Left colon (tissue), 2 donors: ENCODE data around the gene ATRAID. TPM values are rescaled to one million over a fixed set of nuclear protein-coding genes. Genes with fewer than 3 reads are reported as not detected.

Experiments
- ATAC-seq: fragments of 200-7000 bp; cut with Tn5 transposase; one replicate; pipeline ENCODE4 v1.9.1; 2020; ENCODE audit warnings: mild to moderate bottlenecking, moderate library complexity
- DNase-seq, 2 donors: peaks; one replicate each; pipeline ENCODE4 v3.0.0-alpha.2; 2020
- intact Hi-C, 2 donors: fragments of 100-400 bp; cut with DNase I in 1 of 2; cut with micrococcal nuclease in 1 of 2; formaldehyde crosslinking; loops; one replicate each; pipeline versions ENCODE4 v1.11.2 to v1.14.0; 2022; cut with DNase I, micrococcal nuclease
- total RNA-seq, 2 donors: library from RNA; stranded (reverse); fragmentation: NEBNext Ultra II Directional; extraction: Animal tissue kit (Norgen Biotek cat#: 25700); gene quantifications; one replicate each; pipeline ENCODE4 v1.2.1, GENCODE V29; 2021
- donor health status: DM: no; HTN: no; CAD: no.
- donor health status: DM: yes; HTN: yes; CAD: no.

The ATRAID gene
- total RNA-seq, 2 donors from 2014 or later: 75.3 to 98.2 TPM

- intact Hi-C loops: no loop called here
- DNase-seq: no peak
Measured at GRCh38 chr2:27242614-27242951, 30.7 kb downstream of the ATRAID start.

DNA sequence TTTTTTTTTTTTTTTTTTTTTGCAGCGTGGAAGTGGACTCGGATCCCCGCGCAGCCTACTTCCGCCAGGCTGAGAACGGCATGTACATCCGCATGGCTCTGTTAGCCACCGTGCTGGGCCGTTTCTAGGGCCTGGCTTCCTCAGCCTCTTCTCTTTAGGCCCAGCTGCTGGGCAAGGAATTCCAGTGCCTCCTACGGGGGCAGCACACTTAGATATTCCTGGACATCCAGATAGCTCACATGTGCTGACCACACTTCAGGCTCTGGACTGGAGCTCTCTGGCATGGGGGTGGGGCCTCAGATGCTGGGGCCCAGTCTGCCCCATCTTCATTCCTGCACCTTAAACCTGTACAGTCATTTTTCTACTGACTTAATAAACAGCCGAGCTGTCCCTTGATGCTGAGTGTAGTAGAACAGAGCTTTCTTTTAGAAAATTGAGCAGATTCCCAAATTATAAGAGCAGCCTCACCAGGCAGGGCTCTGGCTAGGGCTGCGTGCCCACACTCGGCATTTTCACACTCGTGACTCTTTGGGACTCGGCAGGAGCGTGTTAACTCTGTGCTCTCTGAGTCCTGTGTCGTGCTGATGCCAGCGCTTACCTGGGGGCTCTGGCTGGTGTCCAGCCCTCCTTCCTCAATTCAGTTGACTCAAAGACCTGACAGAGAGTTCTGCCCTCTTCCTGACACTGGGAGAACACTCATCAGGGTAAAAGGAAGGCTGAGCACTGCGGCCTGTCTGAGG, 31.7 kb downstream of the ATRAID start:
- intact Hi-C loops: no loop called here
- no peak for ATAC-seq

More at GRCh38 chr2:27242614-27242951, 30.7 kb downstream of the ATRAID start:
- no peak for ATAC-seq

DNA sequence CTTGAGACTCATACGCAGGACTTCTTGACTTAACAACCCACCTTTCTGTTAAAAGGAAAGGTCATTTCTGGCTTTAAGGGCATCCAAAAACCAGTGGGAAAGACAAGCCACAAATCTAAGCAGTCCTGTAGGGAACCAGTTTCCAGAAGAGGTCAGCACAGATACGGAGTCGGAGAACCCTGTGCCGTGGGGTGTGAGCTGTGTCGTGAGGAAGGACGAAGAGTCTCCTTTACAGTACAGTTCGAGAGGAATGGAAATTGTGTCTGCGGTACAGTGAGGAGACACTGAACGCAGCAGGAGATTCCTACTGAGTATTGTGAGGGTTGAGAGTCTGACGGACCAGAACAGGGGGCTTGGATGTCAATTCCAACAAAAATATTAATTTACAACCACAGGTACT, 33.3 kb downstream of the ATRAID start:
- ATAC-seq: no peak
- DNase-seq: no peak
- intact Hi-C loops: no loop called here

More for the DNA sequence above, 31.7 kb downstream of the ATRAID start:
- DNase-seq: no peak

- ATAC-seq (no peak), DNase-seq (no peak)
- intact Hi-C loops: no loop called here
Measured at GRCh38 chr2:27245626-27246025, 33.8 kb downstream of the ATRAID start.

DNA sequence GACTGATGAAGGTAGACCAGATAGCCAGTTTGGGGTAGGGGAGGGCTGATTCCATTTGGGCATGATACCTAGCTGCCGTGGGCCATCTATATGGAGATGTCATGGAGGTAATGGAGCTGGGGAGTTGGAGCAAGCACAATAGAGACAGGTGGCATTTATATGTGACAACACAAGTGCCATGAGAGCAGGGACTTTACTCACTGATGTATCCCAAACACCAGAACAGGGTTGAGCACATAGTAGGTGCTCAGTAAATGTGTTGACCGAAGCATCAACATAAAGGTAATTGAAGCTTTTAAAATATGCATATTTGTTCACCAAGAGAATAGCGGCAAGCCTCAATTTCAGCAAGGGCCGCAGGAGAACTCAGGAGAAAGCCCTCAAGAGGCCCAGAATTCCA, 36.1 kb downstream of the ATRAID start:
- no peak for ATAC-seq
- DNase-seq: no peak
- intact Hi-C loops: no loop called here

DNA sequence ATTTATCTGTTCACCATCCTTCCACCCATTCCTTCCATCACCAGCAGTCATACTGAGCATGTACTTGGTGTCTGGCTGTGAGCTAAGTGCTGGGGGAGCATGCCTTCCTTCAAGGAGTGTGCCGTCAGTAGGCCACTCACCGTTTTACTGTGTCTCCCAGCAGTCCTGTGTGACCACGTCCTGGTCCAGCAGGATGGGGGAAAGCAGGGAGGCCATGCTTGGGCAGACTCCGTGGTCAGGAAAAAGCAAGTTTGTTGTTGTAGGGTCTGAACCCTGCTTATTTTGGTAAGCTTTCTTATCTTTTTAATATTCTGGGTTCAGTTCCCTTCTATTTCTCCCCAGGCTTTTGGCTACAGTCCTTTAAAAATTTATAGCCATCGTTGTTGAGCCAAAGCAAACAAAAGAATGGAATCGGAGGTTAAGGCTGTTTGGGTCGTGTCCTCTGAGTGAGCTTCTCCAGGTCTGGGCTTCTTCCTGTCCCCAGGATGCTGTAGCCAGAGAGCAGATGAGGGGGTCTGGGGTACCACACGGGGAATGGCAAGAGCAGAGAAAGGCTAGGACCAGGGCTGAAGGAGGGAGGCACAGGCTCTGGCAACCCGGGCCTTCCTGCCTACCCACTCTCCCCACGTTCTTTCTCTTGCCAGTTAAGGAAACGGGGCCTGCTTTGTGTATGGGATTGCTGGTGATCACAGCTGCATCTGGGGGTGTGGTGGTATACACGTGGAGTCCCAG, 37.5 kb downstream of the ATRAID start:
- DNase-seq: no peak
- intact Hi-C loops: no loop called here
- ATAC-seq: no peak

GRCh38 chr2:27249891-27250651, 38.2 kb downstream of the ATRAID start:
- DNase-seq (peak in 1 of 2 donors; percentile 49), ATAC-seq (peak; percentile 86)
- intact Hi-C loops: no loop called here

DNA sequence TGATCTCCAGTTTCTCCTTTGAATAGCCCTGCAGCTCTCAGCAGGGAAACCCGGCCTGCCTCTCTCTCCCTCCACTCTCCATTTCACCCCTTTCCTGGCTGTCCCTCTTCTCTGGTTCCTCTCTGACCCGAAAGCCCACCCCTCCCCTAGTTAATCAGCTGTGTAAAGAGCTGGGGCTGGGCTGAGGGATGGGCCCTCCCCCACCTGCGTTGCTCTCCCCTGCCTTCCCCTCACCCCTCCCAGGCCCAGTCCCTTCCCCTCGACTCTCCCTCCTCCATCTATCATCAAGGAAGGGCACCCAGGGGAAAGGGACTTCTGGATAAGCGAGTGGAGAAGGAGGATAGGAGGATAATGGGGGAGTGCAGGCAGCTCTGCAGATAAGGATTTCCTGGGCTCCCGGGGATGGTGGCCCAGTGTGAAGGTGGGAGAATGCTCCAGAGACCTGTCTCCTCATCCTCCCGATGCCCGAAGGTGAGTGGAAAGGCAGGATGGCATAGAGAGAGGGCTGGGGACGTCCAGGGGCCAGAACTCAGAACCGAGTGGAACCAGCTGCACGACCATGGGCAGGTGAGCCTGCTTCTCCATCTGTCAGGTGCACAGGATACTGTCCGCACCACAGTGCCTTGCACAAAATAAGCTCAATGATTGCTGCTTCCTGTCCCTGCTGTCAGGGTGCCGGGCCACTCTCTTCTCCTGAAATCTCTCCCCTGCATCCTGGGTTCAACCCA, 39.0 kb downstream of the ATRAID start:
- DNase-seq (no peak), ATAC-seq (no peak)
- intact Hi-C loops: no loop called here

DNA sequence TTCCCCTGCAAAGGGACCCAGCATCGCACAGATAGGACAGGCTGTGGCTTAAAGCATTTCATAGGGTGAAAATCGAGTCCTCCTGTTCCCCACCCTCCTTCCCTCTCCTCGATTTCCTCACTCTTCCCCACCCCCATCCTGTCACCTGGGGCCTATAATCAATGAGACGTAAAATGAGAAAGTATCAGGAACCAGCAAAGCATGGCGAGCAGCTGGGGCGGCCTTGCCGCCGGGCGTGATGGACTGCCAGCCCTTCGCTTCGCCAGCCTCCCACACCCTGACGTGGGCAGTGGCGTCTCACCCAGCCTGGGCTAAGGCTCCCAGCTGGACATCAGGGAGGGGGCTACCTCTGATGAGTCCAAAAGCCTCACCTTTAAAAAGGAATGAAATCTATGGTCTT, 39.9 kb downstream of the ATRAID start:
- DNase-seq: no peak
- intact Hi-C loops: no loop called here
- ATAC-seq: no peak

- DNase-seq: no peak
- intact Hi-C loops: no loop called here
- no peak for ATAC-seq
Measured at GRCh38 chr2:27255187-27255586, 43.3 kb downstream of the ATRAID start.

DNA sequence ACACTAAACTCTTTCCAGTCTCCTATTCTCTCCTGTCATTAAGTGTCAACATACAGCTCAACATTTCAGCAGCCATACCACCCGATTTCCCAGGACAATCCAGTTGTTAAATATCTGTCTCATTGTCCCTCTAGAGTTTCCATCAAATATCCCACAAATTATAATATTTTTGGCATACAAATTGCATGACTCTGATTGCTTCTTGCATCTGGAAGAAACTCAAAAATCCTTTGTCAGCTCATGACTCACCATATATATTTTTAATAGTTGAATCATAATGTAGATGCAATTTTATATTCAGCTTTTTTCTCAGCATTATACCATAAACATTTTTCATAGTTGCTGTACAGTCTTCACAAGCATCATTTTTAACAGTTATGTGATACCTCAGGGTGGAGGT, 43.8 kb downstream of the ATRAID start:
- no peak for DNase-seq
- intact Hi-C loops: no loop called here
- no peak for ATAC-seq

DNA sequence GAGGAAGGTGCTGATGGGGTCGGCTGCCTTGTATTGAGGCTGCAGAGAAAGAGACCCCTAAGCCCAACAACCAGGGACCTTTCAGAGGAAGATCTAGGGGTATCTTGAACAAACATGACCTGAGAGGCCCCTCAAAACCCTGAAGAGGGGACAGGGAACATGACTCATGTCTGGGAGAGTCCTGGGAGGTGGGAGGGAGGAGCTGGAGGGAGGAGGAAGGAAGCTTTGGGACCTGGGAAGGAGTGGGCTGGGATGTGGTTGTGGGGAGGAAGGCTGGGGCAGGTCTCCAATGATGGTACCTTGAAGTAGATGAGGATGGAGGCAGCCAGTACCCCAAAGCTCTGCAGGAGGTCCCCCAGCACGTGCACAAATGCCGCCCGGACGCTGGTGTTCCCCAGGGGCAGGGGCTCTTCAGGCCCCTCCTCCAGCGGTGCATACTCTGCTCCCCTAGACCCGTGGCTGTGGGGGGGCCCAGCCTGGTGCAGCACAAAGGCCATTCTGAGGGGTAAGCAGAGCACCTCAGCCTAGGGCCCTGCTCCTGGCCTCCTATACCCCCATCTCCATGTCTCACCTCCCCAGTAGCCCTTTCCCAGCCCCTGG, 45.1 kb downstream of the ATRAID start:
- intact Hi-C loops: no loop called here
- ATAC-seq: no peak
- no peak for DNase-seq

DNA sequence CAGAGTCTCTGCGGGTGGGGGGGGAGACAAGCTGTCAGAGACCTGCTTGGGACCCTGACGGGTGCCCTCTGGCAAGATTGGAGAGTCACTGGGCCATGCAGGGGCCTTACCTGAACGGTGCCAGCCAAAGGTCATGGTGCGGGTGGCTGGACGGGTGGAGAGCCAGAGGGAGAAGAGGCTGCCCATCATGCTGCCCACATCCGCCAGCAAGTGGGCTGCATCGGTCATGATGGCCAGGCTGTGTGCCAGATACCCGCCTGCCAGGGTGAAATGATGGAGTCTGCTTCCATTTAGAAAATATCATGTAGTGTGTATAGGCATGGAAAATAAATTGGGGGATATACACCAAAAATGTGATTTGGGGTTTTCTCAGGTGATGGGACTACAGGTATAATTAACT, 46.2 kb downstream of the ATRAID start:
- intact Hi-C loops: no loop called here
- DNase-seq (no peak), ATAC-seq (no peak)

DNA sequence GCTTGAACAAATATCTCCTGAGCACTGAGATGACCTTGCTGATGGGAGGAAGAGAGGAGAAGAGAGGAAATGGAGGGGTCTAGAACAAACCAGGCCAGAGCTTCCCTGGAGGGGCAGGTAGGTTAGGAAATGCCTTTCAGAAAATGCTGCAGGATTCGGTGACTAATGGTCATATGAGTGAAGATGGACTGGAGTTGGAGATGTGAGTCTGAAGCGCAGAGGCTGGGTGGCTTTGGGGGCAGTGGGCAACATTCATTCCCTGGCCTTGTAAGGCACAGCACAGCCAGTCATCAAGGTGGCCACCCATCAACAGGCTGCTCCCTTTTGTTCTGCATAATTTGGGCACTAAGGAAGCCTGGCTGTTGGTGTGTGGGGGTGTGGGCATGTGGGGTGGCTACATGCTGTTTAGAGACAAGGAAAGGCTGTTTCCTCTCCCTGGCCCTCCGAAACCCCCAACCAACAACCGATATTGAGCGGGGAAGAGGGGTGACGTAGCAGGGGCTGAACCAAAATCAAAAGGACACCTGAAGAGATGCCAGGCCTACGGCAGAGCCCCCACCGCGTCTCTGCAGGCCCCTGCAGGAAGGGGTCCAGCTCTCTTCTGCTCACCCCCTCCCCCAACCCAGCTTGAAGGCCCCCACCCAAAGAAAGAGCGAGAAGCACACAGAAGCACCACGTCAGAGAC, 49.5 kb downstream of the ATRAID start:
- ATAC-seq (no peak), DNase-seq (no peak)
- intact Hi-C loops: no loop called here

- intact Hi-C loops: no loop called here
- no peak for DNase-seq
- ATAC-seq: no peak
Measured at GRCh38 chr2:27261926-27262298, 50.1 kb downstream of the ATRAID start.

DNA sequence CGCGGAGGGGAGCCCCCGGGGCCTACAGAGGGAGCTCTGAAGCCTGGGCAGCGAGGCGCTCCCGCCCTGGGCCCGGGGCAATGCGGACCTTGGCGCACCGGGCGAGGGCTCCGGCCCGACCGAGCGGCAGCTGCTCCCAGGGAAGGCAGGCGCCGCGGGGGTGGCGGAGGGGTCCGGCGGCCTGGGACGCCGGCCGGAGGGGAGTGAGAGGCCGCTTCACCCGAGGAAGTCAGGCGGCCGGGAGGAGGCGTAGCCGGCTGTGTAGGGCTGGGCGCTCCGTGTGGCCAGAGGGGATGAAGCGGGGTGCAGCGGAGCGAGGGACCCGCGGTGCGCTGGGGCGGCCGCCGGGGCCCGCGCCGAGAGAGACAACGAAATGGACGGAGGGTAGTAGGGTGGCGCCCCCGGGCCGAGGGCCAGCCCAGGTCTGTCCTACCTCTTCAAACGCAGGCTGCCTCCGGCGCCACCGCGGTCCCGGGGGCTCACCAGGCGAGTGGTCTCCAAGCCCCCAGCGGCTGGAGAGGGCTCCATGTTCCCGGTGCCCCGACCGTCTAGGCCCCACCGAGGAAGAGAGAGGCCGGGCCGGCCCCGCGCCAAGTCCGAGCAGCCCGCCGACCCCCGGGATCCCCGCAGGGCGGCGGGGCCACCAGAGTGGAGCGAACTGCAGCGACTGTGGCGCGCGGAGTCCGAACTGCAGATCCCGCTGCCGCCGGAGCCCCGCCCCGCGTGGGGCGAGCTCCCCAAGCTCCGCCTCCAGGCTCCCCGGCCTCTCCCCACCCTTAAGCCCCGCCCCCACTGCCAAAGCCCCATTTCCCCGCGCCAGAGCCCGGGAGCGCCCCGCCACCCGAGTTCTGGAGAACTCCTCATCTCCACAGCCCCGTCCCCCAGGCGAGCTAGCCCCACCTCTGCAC, 50.8 kb downstream of the ATRAID start, which contains the start of gene SLC30A3:
TSS of gene SLC30A3 (minus strand) at position 669 of the 908 bp plus-strand sequence. CDS start at position 528, 141 bp downstream.
- DNase-seq: peak; percentile 54 to 73
- intact Hi-C loops: no loop called here
- peak; percentile 81 for ATAC-seq
